Mucosa of gallbladder (tissue), 1 donor: Measurements from ENCODE around the gene TRIM38. TPM values are rescaled to one million over a fixed set of nuclear protein-coding genes. Genes with fewer than 3 reads are reported as not detected.
"Not testable (repeated sequence)": the region's sequence is repeated elsewhere in the genome, so short reads cannot be mapped to it uniquely, and the experiment has no call there.

Experiments used
- DNase-seq: peaks from one replicate; pipeline ENCODE4 v3.0.0-alpha.2; 2020; ENCODE audit warnings: low spot score
- total RNA-seq: library from RNA; stranded (reverse); gene quantifications from one replicate; pipeline ENCODE4 v1.2.1, GENCODE V29; 2021
- donor health status: DM: no; HTN: no; CAD: no.

TRIM38 gene, protein sequence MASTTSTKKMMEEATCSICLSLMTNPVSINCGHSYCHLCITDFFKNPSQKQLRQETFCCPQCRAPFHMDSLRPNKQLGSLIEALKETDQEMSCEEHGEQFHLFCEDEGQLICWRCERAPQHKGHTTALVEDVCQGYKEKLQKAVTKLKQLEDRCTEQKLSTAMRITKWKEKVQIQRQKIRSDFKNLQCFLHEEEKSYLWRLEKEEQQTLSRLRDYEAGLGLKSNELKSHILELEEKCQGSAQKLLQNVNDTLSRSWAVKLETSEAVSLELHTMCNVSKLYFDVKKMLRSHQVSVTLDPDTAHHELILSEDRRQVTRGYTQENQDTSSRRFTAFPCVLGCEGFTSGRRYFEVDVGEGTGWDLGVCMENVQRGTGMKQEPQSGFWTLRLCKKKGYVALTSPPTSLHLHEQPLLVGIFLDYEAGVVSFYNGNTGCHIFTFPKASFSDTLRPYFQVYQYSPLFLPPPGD
- total RNA-seq: 12.4 TPM

GRCh38 chr6:25962149-25963127 is at the start of gene TRIM38:
Gene TRIM38, plus strand, starts transcription at chr6:25962802. Its CDS starts 3,721 bp downstream, at chr6:25966523.
- DNase-seq: peak; percentile 88

DNA sequence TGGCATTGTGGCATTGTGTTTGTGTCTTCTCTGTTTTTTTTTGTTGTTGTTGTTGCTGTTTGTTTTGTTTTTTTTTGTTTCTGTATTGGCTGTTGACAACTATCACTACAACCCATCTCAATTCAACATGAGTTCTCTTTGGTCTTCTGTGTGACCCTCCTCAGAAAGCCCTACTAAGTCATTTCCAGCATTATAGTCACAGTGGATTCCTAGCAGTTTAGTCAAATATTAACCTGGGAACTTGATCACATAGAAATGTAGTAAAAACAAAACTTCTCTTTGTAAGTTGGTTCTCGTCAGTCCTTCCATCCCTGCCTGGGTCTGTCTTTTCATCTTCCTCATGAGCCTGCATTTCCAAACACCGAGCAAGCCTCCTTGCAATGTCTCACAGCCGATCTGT is 48.9 kb upstream of the TRIM38 start:
- DNase-seq: no peak

GRCh38 chr6:25916330-25916729 is 46.3 kb upstream of the TRIM38 start:
- no peak for DNase-seq

DNA sequence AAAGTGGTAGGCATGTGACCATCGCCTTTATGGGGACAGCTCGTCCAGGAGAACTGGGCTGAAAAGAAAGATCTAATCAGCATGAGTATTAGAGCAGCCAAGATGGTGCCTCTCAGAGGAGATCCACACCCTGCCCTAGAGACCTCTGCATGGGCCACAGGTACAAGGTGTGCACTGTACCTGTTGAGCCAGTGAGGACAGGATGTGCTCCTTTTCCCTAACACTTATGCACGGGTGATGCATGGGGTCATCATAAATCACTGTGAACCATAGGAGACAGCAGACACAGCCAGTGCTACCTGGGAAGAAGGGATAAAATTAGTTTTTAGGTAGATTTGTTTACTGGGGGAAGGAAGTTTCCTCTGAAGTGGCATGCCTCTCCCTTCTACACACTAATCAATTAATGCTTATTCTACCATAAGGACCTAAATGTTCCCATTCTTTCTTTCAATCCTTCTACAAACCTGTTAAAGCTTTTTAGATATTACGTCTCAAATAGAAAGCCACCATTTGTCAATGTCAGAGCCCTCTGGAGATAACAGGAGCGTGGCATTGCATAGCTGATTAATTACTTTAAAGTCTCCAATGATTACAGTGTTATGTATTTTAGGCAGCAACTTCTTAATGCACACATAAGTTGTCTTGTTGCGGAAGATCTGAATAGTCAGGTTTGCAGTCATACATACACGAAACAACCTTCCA is 45.7 kb upstream of the TRIM38 start:
- no peak for DNase-seq

GRCh38 chr6:25918083-25918683 is 44.4 kb upstream of the TRIM38 start:
- no peak for DNase-seq

DNA sequence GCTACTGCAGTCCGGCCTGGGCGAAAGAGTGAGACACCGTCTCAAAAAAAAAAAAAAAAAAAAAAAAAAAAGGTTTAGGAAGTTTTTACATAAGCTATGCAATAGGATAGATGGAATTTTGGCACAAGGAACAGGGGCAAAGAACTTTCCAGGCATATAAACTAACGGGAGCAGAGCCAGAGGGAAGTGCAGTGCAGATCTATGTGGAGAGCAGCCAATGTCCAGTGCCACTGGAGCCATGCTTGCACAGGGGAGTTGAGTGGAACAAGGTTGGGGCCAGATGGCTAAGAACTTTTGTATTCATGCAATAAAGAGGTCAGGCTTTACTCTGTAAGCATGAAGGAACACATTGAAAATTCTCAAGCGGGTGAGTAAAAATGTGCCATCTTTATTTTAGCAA is 42.9 kb upstream of the TRIM38 start:
- DNase-seq: no peak

- no peak for DNase-seq
Observed at GRCh38 chr6:25921525-25922203, 40.9 kb upstream of the TRIM38 start.

DNA sequence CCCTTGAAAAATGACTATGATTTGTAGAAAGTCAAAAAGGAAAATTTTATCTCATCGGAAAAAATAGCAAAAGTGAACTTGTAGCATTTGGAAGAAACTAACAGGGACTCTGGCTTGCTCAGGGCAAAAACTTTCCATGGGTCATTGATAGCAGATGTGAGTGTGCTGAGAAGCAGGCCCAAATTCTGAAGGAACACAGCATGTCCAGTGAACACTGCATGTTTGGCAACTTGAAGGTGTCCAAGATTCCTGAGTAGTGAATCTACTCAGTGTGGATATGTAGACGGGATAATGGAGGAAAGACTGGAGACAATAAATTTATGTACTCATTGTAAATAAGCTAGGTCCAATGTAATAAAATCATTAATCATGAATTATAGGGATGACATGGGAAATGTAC is 40.3 kb upstream of the TRIM38 start:
- DNase-seq: no peak

GRCh38 chr6:25925876-25926275 is 36.7 kb upstream of the TRIM38 start:
- DNase-seq: no peak

DNA sequence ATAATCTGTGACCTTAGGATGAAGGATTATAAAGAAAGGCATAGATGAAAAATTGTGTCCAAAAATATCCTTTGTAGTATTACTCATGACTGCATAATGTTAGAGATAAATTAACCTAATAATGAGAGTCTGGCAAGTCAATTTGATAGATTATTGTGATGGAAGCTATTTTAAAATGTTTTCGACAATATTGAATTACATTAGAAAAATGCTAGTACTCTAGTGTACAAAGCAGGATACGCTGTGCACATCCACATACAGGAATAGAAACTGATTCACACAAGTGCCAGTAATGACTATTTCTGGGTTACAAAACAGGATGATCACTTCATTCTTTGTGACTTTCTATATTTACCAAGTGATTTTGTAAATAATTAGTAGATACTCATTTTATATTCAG is 35.4 kb upstream of the TRIM38 start:
- no peak for DNase-seq

DNA sequence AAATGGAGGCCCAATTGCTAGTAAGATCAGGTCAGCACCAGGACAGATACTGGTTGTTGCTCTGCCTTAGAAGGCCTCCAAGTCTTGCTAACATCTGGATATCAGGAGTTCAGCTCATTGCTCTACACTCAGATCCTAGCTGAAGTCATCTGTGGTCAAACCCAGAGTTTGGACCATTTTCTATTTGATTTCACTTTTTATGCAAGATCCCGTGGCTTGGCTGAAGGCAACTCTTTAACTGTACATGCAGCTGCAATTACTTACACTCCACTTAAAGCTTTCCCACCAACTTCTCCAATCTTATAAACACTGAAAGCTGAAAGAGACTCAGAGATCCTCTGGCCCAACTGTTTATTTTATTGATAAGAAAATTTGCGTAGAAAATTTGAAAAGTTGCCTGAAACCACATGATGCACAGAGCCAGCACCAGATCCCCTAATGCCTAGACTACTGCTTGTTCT is 34.8 kb upstream of the TRIM38 start:
- DNase-seq: no peak

DNA sequence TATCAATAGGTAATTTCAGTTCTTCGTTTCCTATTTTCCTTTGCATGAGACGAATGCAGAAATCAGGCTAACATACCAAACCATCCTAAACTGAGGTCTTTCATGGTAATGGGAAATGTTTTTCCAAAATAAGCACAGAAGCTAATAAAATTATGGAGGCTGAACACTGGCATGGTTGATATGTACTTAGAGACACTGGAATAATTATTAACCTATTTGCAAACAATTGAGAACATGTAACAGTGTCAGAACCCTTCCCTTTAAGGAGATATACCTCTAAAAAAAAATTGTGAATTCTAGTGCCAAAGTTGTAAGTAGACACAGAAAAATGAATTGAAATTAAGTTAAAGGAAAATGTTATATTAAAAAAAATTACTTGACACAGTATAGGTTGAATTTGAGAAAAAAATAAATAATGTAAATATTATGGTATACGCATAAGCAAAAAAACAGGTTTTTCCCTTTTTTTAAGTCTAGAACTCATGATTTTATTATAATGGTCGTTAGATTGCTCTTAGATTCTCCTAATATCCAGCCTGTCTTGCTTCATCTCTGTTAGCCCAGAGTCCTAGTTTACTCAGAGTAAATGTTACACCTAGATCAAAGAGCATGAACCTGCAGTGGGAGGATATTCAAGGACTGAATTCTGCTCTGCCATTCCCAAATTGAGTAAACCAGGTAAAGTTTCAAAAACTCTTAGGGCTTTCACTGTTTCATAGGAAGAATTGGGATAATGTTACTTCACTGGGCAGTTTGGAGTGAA is 33.9 kb upstream of the TRIM38 start:
- DNase-seq: no peak

GRCh38 chr6:25929785-25930184 is 32.8 kb upstream of the TRIM38 start:
- not testable (repeated sequence) for DNase-seq

DNA sequence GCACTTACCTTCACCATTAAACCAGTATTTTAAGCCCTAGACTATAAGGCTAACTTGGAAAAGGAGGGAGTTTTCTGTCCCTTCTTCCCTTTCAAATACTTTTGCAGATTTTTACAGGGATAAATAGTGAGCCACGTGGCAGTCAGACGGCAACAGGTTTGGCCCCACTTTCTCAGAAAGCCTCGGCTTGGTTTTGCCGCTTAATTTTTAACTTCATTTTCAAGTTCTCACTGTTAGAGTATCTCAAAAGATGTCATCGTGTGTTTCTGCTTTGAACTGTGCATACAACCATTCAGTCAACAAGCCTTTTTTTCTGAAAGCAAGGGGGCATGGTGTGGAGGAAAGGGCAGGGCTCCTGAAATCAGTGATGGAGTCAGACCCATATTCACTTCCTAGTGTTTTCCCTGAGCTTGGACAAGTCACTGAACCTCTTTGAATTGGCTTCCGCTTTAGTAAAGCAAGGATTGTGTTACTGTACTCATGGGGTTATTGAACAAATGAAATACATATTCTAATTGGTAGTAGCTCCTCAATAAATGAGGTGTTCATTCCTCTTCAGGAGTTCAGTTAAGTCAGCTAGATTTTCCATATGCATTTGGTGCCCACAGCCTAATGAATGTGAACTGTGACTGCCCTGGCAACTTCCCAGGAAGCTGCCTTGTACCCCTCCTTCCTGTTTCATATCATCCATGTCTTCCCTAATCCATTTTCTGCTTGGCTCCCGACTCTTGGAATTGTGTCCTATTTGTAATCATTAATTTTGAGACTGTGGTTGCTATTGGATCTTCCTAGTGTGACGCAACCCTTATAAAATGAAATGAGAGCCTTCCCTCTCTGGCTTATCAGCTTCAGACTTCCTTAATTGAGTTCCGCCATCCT is 31.8 kb upstream of the TRIM38 start, which contains the start of gene SLC17A2:
Gene SLC17A2 (minus strand): TSS at position 160 of the 879 bp plus-strand sequence. CDS start 4,895 bp downstream, outside the sequence.
- DNase-seq: no peak

GRCh38 chr6:25931411-25931709 is 31.2 kb upstream of the TRIM38 start:
- no peak for DNase-seq

DNA sequence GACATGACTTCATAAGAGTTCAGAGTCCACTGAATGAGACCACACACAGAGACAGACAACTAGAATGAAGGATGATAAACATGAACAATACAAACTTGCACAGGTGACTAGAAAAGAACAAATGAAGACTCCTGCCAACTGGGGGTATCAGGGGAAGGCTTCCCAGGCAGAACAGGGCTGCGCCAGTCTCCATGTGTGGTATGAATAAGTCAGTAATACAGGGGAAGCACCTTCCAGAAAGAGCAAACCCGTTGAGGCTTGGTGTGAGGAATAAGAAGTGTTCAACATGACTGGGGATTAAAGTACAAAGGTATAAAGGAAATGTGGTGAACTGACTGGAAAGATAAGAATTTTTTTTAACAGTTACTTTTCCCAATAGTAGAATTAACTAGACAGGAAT is 28.4 kb upstream of the TRIM38 start:
- DNase-seq: no peak

DNA sequence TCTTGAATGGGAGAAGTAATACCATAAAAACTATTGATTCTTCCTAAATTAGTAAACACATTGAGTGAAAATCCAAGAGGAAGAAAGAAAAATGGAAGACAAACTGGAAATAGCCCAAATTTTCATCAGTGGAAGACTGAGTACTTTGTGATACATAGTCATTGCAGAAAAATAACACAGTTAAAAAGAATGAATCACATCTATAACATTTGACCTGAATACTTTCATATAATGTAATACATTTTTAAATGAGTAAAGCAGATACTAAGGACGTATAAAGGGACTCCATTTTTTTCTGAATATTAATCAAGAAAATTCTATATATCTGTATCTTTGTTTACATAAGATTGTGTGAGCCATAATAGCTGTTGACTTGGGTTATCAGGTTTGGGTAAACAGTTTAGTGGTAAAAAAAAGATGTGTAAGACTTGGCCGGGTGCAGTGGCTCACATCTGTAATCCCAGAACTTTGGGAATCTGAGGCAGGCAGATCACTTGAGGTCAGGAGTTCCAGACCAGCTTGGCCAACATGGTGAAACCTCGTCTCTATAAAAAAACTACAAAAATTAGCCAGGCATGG is 27.8 kb upstream of the TRIM38 start:
- DNase-seq: no peak

DNA sequence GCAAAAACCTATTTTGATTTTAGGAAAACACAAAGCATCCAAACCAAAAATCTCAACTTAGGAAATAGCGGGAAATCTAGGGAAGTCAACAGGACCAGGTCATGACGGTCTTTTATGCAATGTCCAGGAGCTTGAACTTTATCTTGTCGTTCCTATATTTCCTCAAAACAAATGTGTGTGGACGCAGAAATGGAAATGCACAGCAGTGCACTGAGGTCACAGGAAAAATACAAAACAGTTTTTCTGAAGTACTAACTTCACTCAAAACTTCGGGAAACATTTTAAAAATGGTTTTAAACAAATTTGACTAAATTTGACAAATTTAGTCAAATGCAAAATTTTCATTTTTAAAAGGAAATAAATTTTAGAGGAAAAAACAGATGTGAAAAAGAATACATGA is 26.6 kb upstream of the TRIM38 start:
- no peak for DNase-seq

GRCh38 chr6:25939593-25939992 is 23.0 kb upstream of the TRIM38 start:
- DNase-seq: no peak
